ENCODE data around the gene GAB2.
"Not testable (repeated sequence)": the region's sequence is repeated elsewhere in the genome, so short reads cannot be mapped to it uniquely, and the experiment has no call there.

GAB2 gene

DNA sequence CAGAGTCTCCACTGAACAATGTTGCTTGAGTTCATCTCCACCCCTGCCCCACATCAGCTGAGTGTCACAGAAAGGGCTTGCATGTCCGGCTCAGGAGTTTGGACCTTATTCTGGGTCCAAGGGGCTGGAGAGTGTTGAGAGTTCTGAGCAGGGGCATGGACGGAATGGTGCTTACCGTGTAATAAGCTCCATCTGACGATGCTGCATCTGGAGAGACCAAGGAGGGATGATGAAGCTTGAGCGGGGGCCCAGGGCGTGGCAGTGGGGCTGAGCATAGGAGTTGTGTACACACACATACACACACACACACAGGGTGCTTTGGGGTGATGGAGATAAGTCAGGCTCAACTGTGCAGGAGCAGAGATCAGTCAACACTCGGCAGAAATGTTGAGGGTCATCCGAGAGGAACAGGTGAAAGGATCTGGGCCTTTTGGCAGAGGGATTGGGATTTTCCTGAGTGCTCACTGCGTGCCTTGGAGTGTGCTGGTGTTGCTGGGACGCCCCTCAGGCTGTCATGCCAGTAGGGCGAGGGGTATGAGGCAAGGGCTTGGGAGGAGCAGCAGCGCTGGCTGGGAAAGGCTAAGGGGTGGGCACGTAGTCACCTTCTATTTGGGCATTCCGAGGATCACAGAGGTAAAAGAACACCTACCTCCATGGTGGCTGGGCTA is 226.6 kb downstream of the GAB2 start:
- Mint-ChIP-seq H3K27ac (peak overlapping the region; percentile 47), H3K36me3 (ENCODE audit: low read depth) (peaks cover 25% of the 10 kb centered on the region), H3K4me3 (peak overlapping the region; percentile 98), H3K9me3 (no peaks in the 10 kb centered on the region), H3K27me3 (ENCODE audit: low read depth) (no peaks in the 10 kb centered on the region), H3K4me1 (ENCODE audit: low read depth) (peaks cover 51% of the 10 kb centered on the region)
- DNase-seq (ENCODE audit: low spot score) = no peak

DNA sequence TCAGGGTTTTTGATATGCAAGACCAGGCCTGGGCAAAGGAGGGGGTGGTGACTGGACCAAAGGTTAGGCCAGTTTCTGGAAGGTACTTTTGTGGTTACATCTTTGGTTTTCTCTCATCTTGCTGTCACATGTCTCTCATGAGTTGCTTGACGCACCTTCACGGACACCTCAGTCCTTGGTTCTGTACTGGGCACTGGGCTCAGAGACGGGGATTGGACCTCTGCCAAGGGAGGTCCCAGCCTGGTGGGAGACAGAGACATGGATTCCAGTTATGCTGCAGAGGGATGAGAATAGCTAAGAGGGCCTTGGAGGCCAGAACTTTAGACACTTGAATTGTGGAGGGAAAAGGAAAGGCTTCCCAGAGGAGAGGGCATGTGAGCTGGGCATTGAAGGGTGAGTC is 227.2 kb downstream of the GAB2 start:
- H3K27me3 Mint-ChIP-seq (ENCODE audit: low read depth) = no peaks in the 10 kb centered on the region
- DNase-seq (ENCODE audit: low spot score) = no peak
- H3K4me3 Mint-ChIP-seq = peak overlapping the region; percentile 98
- peaks cover 51% of the 10 kb centered on the region for H3K4me1 Mint-ChIP-seq (ENCODE audit: low read depth)
- H3K27ac Mint-ChIP-seq = peak overlapping the region; percentile 29
- peaks cover 28% of the 10 kb centered on the region for H3K36me3 Mint-ChIP-seq (ENCODE audit: low read depth)
- H3K9me3 Mint-ChIP-seq = no peaks in the 10 kb centered on the region

DNA sequence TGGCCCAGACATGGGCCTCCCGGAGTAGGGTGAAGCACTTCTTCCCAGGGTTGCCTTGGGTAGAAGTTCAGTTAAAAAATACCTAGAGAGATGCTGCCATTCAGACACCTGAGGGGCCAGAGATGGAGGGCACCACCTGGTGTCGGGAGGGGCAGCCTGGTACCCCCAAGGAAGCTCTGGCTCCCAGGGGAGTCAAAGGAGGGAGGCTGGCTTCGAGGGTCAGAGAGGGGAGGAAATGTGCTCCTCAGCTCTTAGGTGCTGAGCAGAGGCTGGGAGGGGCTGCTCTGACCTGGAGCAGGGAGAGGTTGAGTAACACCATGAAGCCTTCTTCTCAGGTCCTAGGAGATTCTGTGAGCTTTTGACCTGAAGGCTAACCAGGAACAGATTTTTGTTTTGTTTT is 227.8 kb downstream of the GAB2 start:
- H3K27ac Mint-ChIP-seq = peak overlapping the region; percentile 76
- H3K4me3 Mint-ChIP-seq = peak overlapping the region; percentile 98
- peaks cover 51% of the 10 kb centered on the region for H3K4me1 Mint-ChIP-seq (ENCODE audit: low read depth)
- no peaks in the 10 kb centered on the region for H3K9me3 Mint-ChIP-seq
- H3K27me3 Mint-ChIP-seq (ENCODE audit: low read depth) = no peaks in the 10 kb centered on the region
- DNase-seq (ENCODE audit: low spot score) = no peak
- peaks cover 24% of the 10 kb centered on the region for H3K36me3 Mint-ChIP-seq (ENCODE audit: low read depth)

DNA sequence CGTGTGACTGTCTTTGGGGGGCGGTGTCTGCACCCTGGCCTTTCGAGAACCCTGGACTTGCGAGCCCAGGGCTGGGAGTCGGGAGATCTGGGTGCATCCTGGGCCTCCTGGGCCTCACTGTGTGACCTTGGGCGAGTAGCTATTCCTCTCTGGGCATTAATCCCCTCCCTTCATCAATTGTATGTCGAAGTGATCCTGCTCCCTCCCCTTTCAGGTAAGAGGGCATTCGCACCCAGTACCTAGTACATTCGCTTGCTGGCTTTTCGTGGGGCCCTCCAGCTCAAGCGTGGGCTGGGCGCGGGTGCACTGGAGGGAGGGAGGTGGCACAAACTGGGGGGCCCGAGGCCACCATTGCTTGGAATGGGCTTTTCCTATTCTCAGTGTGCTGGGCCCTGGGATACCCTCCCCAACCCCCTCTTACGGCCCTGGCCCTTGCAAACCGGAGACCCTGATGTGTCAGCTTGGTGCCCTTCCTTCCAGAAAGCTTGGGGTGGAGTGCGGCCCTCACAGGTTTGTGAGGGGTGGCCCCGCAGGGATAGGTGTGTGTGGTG is 228.4 kb downstream of the GAB2 start:
- H3K9me3 Mint-ChIP-seq = no peaks in the 10 kb centered on the region
- peaks cover 19% of the 10 kb centered on the region for H3K36me3 Mint-ChIP-seq (ENCODE audit: low read depth)
- no peaks in the 10 kb centered on the region for H3K27me3 Mint-ChIP-seq (ENCODE audit: low read depth)
- DNase-seq (ENCODE audit: low spot score) = no peak
- H3K27ac Mint-ChIP-seq = peak overlapping the region; percentile 76
- H3K4me3 Mint-ChIP-seq = peak overlapping the region; percentile 98
- peaks cover 45% of the 10 kb centered on the region for H3K4me1 Mint-ChIP-seq (ENCODE audit: low read depth)

DNA sequence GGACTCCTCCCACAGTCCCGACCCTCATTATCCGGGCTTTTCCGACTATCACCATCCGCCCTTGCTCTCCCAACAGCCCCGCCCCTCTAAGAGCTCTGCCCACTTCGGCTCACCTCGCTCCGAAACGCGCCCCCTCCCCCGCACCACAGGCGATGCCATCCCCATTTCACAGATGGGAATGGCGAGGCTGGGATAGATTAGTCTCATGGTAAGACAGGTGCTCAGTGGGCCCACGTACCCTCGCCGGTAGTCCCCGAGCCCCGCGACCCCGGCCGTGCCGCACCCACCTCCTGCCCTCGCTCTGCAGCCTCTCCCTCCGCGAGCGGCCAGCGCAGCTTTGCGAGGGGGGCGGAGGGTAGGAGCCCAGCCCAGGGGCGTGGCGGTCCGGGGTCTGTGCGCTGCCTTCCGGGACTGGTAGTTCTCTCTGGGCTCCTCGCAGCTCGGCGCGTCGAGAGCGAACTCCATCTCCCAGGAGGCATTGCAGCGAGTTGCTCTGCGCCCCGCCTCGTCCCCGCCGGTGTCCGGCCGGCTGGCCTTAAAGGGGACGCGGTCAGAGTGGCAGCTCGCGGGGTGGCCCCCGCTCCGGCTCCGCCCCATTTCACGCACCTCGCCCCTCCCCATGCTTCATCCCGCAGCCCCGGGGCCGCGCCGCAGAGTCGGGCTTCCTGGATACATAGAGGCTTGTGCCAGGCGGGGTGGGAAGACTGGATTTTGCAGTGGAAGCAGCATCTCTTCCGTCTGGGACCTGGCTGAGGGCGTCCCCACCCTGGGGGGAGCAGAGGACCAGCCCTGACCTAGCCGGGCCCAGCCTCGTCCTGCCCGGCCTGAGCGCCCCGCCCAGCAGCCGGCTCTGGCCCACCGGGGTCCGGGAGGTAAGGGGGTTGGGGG is 229.1 kb downstream of the GAB2 start, which contains the start of the genes KCTD21 and USP35:
Gene KCTD21, minus strand, starts transcription at position 341 of the 888 bp plus-strand sequence. CDS start 14,072 bp downstream, outside the sequence.
Gene USP35, plus strand, starts transcription at position 634 of the 888 bp plus-strand sequence. CDS start 7,327 bp downstream, outside the sequence.
- Mint-ChIP-seq H3K27ac (peak within 1 kb of the TSS; percentile 94), H3K4me1 (ENCODE audit: low read depth) (peaks cover 39% of the 10 kb centered on the region), H3K4me3 (peak within 1 kb of the TSS; percentile 98), H3K36me3 (ENCODE audit: low read depth) (peaks cover 14% of the 10 kb centered on the region), H3K9me3 (no peaks in the 10 kb centered on the region), H3K27me3 (ENCODE audit: low read depth) (no peaks in the 10 kb centered on the region)
- peak; percentile 96 for DNase-seq (ENCODE audit: low spot score)

DNA sequence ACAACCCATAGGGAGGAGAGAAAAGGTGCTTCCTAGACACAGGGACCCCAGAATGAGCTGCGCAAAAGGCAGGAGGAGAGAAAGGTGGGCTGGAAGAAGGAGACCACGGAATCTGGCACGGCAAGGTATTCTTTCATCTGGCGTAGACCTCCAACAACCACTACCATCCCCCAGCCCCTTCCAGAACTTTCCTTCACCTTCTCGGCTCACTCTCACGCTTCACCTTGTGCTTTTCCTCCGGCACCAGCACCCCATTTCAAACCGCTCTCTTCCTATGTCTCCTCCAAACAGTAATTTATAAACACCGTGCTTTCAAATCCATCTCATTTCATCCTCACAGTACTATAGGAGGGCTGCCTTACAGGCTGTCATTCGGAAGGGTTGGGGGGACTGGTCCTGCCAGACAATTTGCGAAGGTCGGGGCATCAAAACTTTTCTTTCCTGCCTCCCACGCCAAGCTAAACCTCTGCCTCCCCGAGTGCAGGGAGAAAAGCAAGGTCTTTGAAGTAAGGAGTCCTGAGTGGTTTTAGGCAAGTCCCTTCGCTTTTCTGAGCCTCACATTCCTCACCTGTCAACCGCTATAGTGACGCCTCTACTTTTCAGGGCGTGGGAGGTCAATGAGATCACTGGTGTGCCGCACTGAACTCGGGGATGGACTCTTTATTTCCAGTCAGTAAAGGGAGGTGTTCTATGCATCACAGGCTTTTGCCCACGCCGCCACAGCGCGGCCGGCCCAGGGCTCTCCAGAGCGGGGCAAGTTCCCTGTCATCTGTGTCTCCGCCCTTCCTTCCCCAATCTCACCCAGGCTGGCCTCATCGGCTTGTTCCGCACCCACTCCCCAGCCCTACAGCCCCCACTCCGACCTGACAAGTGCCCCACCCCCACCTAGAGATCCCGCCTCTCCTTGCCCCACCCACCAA is 230.0 kb downstream of the GAB2 start:
- H3K4me1 Mint-ChIP-seq (ENCODE audit: low read depth) = peaks cover 33% of the 10 kb centered on the region
- DNase-seq (ENCODE audit: low spot score) = peak; percentile 87
- peak overlapping the region; percentile 94 for H3K27ac Mint-ChIP-seq
- H3K27me3 Mint-ChIP-seq (ENCODE audit: low read depth) = no peaks in the 10 kb centered on the region
- H3K4me3 Mint-ChIP-seq = peak overlapping the region; percentile 98
- H3K9me3 Mint-ChIP-seq = no peaks in the 10 kb centered on the region
- H3K36me3 Mint-ChIP-seq (ENCODE audit: low read depth) = peaks cover 14% of the 10 kb centered on the region

DNA sequence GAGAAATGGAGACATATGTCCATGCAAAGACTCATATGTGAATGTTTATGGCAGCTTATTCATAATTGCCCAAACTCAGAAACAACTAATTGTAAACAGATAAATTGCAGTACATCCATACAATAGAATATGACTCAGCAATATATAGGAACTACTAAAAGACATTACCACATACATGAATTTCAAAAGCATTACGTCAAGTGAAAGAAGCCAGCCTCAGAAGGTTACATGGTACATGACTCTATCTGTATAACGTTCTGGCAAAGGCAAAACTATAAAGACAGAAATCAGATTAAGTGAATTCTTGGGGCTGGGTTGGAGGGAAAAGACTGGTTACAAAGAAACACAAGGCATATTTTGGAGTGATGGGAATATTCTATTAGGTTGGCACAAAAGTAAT is 236.4 kb downstream of the GAB2 start:
- Mint-ChIP-seq H3K27me3 (ENCODE audit: low read depth) (no peaks in the 10 kb centered on the region), H3K27ac (no peak overlapping the region), H3K4me1 (ENCODE audit: low read depth) (peaks cover 7% of the 10 kb centered on the region), H3K9me3 (no peaks in the 10 kb centered on the region), H3K4me3 (no peak overlapping the region), H3K36me3 (ENCODE audit: low read depth) (peaks cover 30% of the 10 kb centered on the region)
- DNase-seq (ENCODE audit: low spot score) = no peak

DNA sequence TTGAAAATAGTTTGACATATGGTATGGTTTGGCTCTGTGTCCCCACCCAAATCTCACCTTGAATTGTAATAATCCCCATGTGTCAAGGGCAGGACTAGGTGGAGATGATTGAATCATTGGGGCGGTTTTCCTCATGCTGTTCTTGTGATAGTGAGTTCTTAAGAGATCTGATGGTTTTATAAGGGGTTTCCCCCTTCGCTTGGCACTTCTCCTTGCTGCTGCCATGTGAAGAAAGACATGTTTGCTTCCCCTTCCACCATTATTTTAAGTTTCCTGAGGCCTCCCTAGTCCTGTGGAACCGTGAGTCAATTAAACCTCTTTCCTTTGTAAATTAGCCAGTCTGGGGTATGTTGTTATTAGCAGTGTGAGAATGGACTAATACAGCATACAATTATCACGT is 236.9 kb downstream of the GAB2 start:
- H3K27me3 Mint-ChIP-seq (ENCODE audit: low read depth) = no peaks in the 10 kb centered on the region
- peaks cover 7% of the 10 kb centered on the region for H3K4me1 Mint-ChIP-seq (ENCODE audit: low read depth)
- H3K9me3 Mint-ChIP-seq = no peaks in the 10 kb centered on the region
- H3K4me3 Mint-ChIP-seq = no peak overlapping the region
- peaks cover 31% of the 10 kb centered on the region for H3K36me3 Mint-ChIP-seq (ENCODE audit: low read depth)
- no peak for DNase-seq (ENCODE audit: low spot score)
- H3K27ac Mint-ChIP-seq = no peak overlapping the region

DNA sequence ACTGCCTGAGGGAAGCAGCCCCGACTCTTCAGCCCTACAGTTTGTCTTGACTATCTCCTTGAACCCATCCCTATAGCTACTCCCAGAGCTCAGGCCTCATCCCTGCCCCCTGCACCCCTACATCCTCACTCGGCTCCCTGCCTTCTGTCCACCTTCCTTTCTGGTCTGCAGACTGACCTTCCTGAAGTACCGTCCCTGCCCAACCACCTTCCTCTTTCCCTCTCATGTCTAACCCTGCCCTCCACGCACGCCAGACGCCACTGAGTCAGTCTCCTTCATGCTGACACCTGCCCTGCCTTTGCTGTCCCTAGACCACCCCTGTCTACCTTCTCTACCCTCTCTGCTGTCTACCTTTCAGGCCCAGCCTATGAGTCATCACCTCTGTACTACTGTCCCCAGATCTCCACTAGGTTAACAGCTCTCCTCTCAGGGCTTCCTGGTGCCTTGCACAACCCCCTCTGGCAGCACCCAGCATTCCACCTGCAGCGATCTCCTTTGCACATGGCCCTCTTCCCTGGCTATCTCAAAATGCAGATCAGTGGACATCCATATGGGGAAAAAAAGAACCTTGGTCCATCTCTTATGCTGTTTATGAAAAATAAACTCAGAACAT is 238.1 kb downstream of the GAB2 start:
- Mint-ChIP-seq H3K27me3 (ENCODE audit: low read depth) (no peaks in the 10 kb centered on the region), H3K4me1 (ENCODE audit: low read depth) (peaks cover 7% of the 10 kb centered on the region), H3K27ac (peak overlapping the region; percentile 24), H3K4me3 (no peak overlapping the region), H3K36me3 (ENCODE audit: low read depth) (peaks cover 35% of the 10 kb centered on the region), H3K9me3 (no peaks in the 10 kb centered on the region)
- DNase-seq (ENCODE audit: low spot score) = no peak

DNA sequence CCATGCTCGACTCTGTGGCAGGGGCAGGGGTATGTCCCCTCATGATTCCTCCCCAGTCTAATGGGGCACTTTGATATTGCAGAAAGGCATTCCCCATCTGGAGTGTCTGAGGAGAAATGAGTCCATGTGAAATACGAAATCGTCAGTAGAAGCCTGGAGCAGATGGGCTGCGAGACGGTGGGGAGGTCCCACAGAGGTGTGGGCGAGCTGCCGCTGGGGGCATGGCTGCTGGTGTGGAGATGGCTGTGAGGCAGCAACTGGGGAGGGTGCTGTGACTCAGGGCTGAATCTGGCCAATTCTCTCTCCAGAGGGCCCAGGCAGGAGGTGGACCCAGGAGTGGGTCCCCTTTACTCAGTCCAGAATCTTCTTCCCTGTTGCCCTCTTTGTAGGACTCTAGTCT is 240.4 kb downstream of the GAB2 start:
- no peak overlapping the region for H3K4me3 Mint-ChIP-seq
- peaks cover 7% of the 10 kb centered on the region for H3K4me1 Mint-ChIP-seq (ENCODE audit: low read depth)
- H3K27me3 Mint-ChIP-seq (ENCODE audit: low read depth) = no peaks in the 10 kb centered on the region
- no peak overlapping the region for H3K27ac Mint-ChIP-seq
- DNase-seq (ENCODE audit: low spot score) = no peak
- no peaks in the 10 kb centered on the region for H3K9me3 Mint-ChIP-seq
- peaks cover 35% of the 10 kb centered on the region for H3K36me3 Mint-ChIP-seq (ENCODE audit: low read depth)

DNA sequence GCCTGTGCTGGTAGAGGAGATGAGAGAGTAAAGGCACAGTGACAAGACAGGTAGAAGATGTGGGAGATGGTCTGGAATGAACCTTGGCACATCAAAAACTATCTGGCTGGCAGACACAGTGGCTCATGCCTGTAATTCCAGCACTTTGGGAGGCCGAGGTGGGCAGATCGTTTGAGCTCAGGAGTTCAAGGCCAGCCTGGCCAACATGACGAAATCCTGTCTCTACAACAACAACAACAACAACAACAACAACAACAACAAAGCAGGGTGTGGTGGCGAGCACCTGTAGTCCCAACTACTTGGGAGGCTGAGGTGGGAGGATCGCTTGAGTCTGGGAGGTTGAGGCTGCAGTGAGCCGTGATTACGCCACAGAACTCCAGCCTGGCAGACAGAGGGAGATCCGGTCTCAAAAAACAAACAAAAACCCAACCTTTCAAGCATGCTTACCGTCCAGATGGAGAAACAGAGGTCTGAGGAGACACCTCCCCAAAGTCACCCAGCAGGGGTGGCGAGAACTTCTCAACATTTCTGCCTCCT is 240.9 kb downstream of the GAB2 start:
- no peaks in the 10 kb centered on the region for H3K27me3 Mint-ChIP-seq (ENCODE audit: low read depth)
- H3K9me3 Mint-ChIP-seq = no peaks in the 10 kb centered on the region
- H3K36me3 Mint-ChIP-seq (ENCODE audit: low read depth) = peaks cover 35% of the 10 kb centered on the region
- no peak overlapping the region for H3K4me3 Mint-ChIP-seq
- DNase-seq (ENCODE audit: low spot score) = no peak
- peaks cover 7% of the 10 kb centered on the region for H3K4me1 Mint-ChIP-seq (ENCODE audit: low read depth)
- H3K27ac Mint-ChIP-seq = no peak overlapping the region

DNA sequence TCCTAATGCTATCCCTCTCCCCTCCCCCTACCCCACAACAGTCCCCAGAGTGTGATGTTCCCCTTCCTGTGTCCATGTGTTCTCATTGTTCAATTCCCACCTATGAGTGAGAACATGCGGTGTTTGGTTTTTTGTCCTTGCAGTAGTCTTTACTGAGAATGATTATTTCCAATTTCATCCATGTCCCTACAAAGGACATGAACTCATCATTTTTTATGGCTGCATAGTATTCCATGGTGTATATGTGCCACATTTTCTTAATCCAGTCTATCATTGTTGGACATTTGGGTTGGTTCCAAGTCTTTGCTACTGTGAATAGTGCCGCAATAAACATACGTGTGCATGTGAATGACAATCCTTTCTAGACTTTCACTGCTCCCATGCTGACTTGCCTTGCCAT is 241.8 kb downstream of the GAB2 start:
- H3K9me3 Mint-ChIP-seq; H3K27ac Mint-ChIP-seq; H3K4me1 Mint-ChIP-seq (ENCODE audit: low read depth); H3K27me3 Mint-ChIP-seq (ENCODE audit: low read depth); DNase-seq (ENCODE audit: low spot score); H3K4me3 Mint-ChIP-seq: not testable (repeated sequence)
- peaks cover 30% of the 10 kb centered on the region for H3K36me3 Mint-ChIP-seq (ENCODE audit: low read depth)

DNA sequence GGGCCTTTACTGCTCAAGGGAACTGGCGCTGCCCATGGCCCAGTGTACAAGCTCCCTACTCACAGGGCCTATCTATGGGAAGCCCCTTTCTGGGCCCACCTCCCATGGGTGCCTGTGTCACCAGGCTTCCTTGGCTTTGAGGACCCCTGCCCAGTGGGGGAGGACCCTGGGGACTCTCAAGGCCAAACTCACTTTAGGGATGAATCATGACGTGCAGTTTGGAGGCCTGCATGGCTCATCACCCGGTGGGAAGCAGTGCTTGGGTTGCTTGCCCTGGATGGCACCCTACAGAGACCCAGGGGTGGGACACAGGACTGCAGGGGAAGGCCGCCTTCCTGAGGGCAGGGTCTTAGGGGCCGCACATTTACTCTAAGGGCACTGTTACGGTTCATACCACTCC is 245.7 kb downstream of the GAB2 start:
- DNase-seq (ENCODE audit: low spot score) = no peak
- H3K4me1 Mint-ChIP-seq (ENCODE audit: low read depth) = no peaks in the 10 kb centered on the region
- no peak overlapping the region for H3K4me3 Mint-ChIP-seq
- peaks cover 19% of the 10 kb centered on the region for H3K36me3 Mint-ChIP-seq (ENCODE audit: low read depth)
- no peaks in the 10 kb centered on the region for H3K9me3 Mint-ChIP-seq
- H3K27me3 Mint-ChIP-seq (ENCODE audit: low read depth) = no peaks in the 10 kb centered on the region
- H3K27ac Mint-ChIP-seq = no peak overlapping the region
